ENCODE results near the gene MYZAP.

Gene MYZAP, protein sequence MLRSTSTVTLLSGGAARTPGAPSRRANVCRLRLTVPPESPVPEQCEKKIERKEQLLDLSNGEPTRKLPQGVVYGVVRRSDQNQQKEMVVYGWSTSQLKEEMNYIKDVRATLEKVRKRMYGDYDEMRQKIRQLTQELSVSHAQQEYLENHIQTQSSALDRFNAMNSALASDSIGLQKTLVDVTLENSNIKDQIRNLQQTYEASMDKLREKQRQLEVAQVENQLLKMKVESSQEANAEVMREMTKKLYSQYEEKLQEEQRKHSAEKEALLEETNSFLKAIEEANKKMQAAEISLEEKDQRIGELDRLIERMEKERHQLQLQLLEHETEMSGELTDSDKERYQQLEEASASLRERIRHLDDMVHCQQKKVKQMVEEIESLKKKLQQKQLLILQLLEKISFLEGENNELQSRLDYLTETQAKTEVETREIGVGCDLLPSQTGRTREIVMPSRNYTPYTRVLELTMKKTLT

DNA sequence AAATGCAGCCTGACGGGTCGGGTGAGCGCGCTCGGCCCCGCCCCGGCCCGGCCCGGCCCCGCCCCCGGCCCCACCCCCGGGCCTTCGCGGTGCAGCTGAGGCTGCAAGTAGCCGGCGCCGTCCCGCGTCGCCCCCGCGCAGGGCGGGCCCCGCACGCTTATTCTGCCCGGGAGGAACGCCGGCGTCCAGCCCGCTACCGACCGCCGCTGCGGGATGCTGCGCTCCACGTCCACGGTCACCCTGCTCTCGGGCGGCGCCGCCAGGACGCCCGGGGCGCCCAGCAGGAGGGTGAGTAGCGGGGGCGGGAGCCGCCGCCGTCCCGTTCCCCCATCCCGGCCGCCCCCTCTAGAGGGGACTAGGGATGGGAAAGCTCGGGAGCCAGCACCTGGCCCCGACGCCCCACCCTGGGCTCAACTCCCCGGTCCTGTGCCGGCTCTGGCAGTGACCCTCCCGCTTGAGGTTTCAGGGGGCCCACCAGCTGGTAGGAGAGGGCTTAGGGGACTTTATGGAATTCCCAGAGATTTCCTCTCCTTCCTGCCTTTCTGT lies at the start of gene MYZAP:
Gene MYZAP (plus strand): TSS at position 83 of the 546 bp plus-strand sequence. CDS start 131 bp downstream, at position 214.
- Histone ChIP-seq H3K36me3 (ENCODE audit: insufficient read depth, low read length) (no peaks in the 10 kb centered on the region), H3K4me1 (ENCODE audit: insufficient read depth, low read length) (peaks cover 35% of the 10 kb centered on the region), H3K27me3 (ENCODE audit: control insufficient read depth in 1 of 2, insufficient read depth in 2 of 2, low read length in 2 of 2) (peaks cover 0 to 5% of the 10 kb centered on the region in 2 donors), H3K4me3 (ENCODE audit: low read depth in 1 of 2, low read length in 2 of 2) (peak within 1 kb of the TSS in 1 of 2 donors; percentile 42), H3K9me3 (ENCODE audit: low read length) (no peaks in the 10 kb centered on the region), H3K9ac (ENCODE audit: low read length) (no peak within 1 kb of the TSS), H3K27ac (ENCODE audit: low read depth, low read length) (peak within 1 kb of the TSS; percentile 49)

- Histone ChIP-seq H3K36me3 (ENCODE audit: insufficient read depth, low read length) (no peaks in the 10 kb centered on the region), H3K27ac (ENCODE audit: low read depth, low read length) (no peak overlapping the region), H3K27me3 (ENCODE audit: control insufficient read depth in 1 of 2, insufficient read depth in 2 of 2, low read length in 2 of 2) (no peaks in the 10 kb centered on the region), H3K4me1 (ENCODE audit: insufficient read depth, low read length) (no peaks in the 10 kb centered on the region), H3K9ac (ENCODE audit: low read length) (no peak overlapping the region), H3K9me3 (ENCODE audit: low read length) (no peaks in the 10 kb centered on the region), H3K4me3 (ENCODE audit: low read depth in 1 of 2, low read length in 2 of 2) (no peak overlapping the region)
Measured at GRCh38 chr15:57542505-57542817, 49.2 kb upstream of the MYZAP start.

DNA sequence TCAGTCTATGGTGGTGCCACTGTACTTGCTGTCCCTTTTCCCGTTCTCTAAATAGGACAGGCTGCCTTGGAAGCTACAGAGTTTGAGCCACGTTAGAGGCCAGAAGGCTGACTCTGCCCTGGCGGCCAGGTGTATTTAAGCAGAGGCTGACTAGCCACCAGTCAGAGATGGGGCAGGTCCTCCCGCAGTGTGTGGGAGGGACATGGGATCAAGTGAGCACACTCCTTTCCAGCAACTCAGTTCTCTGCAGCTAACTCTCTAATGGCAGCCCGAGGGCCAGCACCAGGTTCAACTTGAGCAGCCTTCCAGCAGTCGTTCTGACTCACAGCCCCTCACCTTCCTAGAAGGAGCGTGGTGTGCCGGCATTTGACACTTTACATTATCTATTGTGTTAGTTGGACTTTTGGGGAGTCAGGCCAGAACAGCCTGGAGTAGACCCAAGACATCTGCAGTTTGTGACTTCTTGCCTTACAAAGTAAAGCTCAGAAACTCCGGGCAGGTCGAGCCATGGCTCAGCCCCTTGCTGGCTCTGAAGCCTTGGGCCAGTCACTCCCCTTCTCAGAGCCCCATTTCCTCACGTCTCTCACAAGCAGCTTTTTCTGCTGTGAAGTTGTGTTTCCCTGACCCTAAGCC lies 46.7 kb upstream of the MYZAP start:
- Histone ChIP-seq H3K4me3 (ENCODE audit: low read depth in 1 of 2, low read length in 2 of 2) (no peak overlapping the region), H3K36me3 (ENCODE audit: insufficient read depth, low read length) (no peaks in the 10 kb centered on the region), H3K9ac (ENCODE audit: low read length) (no peak overlapping the region), H3K9me3 (ENCODE audit: low read length) (no peaks in the 10 kb centered on the region), H3K4me1 (ENCODE audit: insufficient read depth, low read length) (no peaks in the 10 kb centered on the region), H3K27me3 (ENCODE audit: control insufficient read depth in 1 of 2, insufficient read depth in 2 of 2, low read length in 2 of 2) (no peaks in the 10 kb centered on the region), H3K27ac (ENCODE audit: low read depth, low read length) (no peak overlapping the region)

- no peak overlapping the region for H3K9ac ChIP-seq (ENCODE audit: low read length)
- no peaks in the 10 kb centered on the region for H3K4me1 ChIP-seq (ENCODE audit: insufficient read depth, low read length)
- no peaks in the 10 kb centered on the region for H3K36me3 ChIP-seq (ENCODE audit: insufficient read depth, low read length)
- no peak overlapping the region for H3K27ac ChIP-seq (ENCODE audit: low read depth, low read length)
- no peaks in the 10 kb centered on the region for H3K9me3 ChIP-seq (ENCODE audit: low read length)
- H3K27me3 ChIP-seq (ENCODE audit: control insufficient read depth in 1 of 2, insufficient read depth in 2 of 2, low read length in 2 of 2): no peaks in the 10 kb centered on the region
- H3K4me3 ChIP-seq (ENCODE audit: low read depth in 1 of 2, low read length in 2 of 2): no peak overlapping the region
Measured at GRCh38 chr15:57545995-57546394, 45.7 kb upstream of the MYZAP start.

DNA sequence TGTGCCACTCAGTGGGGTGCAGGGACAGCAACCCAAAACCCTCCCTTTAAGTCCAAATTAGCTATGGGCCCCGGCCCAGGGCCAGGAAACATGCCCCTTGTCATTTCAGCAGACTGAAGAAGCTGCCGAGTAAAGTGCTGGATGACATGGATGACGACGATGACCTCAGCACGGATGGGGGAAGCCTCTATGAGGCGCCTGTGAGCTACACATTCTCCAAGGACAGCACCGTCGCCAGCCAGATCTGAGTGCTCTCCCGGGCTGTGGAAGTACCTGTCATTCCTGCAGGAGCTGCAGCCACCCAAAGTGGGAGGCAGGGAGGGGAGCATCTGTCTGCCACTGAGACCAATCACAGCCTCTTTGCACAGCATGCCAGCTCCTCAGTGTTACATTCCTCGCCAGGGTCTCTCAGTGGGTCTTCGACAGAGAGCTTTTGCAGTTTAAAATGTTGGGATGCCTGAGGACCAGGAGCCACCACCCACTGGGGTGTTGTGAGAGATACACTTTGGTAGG lies 44.4 kb upstream of the MYZAP start:
- no peak overlapping the region for H3K4me3 ChIP-seq (ENCODE audit: low read depth in 1 of 2, low read length in 2 of 2)
- no peak overlapping the region for H3K9ac ChIP-seq (ENCODE audit: low read length)
- H3K27ac ChIP-seq (ENCODE audit: low read depth, low read length): no peak overlapping the region
- no peaks in the 10 kb centered on the region for H3K4me1 ChIP-seq (ENCODE audit: insufficient read depth, low read length)
- H3K9me3 ChIP-seq (ENCODE audit: low read length): no peaks in the 10 kb centered on the region
- no peaks in the 10 kb centered on the region for H3K27me3 ChIP-seq (ENCODE audit: control insufficient read depth in 1 of 2, insufficient read depth in 2 of 2, low read length in 2 of 2)
- H3K36me3 ChIP-seq (ENCODE audit: insufficient read depth, low read length): no peaks in the 10 kb centered on the region

- Histone ChIP-seq H3K36me3 (ENCODE audit: insufficient read depth, low read length) (no peaks in the 10 kb centered on the region), H3K4me1 (ENCODE audit: insufficient read depth, low read length) (no peaks in the 10 kb centered on the region), H3K4me3 (ENCODE audit: low read depth in 1 of 2, low read length in 2 of 2) (no peak overlapping the region), H3K27me3 (ENCODE audit: control insufficient read depth in 1 of 2, insufficient read depth in 2 of 2, low read length in 2 of 2) (no peaks in the 10 kb centered on the region), H3K9me3 (ENCODE audit: low read length) (no peaks in the 10 kb centered on the region), H3K9ac (ENCODE audit: low read length) (no peak overlapping the region), H3K27ac (ENCODE audit: low read depth, low read length) (no peak overlapping the region)
Measured at GRCh38 chr15:57548351-57548750, 43.4 kb upstream of the MYZAP start.

DNA sequence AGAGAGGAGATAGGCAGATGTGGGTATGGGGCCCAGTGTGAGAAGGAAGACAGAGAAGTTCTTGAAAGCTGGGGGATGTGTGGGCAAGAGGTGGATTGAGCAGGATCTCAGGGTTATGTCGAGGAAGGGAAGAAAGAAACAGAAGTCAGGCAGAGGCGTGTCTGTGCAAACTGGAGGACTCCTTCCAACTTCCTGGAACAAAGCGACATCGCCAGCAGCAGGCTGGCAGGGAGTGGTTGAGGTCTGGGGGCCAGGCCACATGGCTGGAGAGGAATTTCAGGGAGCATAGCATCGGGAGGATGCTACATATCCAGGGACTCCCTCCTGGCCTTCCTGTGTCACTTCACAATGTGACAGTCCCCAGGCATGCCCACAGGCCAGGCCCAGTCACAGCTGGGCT lies 42.9 kb upstream of the MYZAP start:
- no peak overlapping the region for H3K9ac ChIP-seq (ENCODE audit: low read length)
- H3K27me3 ChIP-seq (ENCODE audit: control insufficient read depth in 1 of 2, insufficient read depth in 2 of 2, low read length in 2 of 2): no peaks in the 10 kb centered on the region
- H3K27ac ChIP-seq (ENCODE audit: low read depth, low read length): no peak overlapping the region
- no peaks in the 10 kb centered on the region for H3K9me3 ChIP-seq (ENCODE audit: low read length)
- no peaks in the 10 kb centered on the region for H3K4me1 ChIP-seq (ENCODE audit: insufficient read depth, low read length)
- H3K4me3 ChIP-seq (ENCODE audit: low read depth in 1 of 2, low read length in 2 of 2): no peak overlapping the region
- H3K36me3 ChIP-seq (ENCODE audit: insufficient read depth, low read length): no peaks in the 10 kb centered on the region

DNA sequence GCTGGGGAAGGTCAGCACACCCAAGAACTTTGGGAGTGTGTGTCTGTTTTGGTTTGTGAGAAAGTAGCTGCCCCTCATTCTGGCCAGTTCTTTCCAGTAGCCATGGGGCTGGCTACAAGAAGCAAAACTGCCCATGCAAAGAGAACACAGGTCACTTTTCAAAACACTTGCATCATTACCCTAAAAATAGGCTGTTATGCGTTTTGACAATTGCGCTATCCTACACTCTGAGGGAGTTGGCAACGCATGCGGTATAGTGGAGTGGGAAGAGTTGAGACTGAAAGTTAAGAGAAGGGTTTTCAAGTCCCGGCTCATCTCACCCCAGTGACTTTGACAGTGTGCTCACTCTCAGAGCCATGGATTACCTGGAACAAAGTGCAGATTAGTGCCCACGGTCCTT lies 41.8 kb upstream of the MYZAP start:
- no peaks in the 10 kb centered on the region for H3K36me3 ChIP-seq (ENCODE audit: insufficient read depth, low read length)
- H3K27me3 ChIP-seq (ENCODE audit: control insufficient read depth in 1 of 2, insufficient read depth in 2 of 2, low read length in 2 of 2): no peaks in the 10 kb centered on the region
- H3K4me1 ChIP-seq (ENCODE audit: insufficient read depth, low read length): no peaks in the 10 kb centered on the region
- no peak overlapping the region for H3K9ac ChIP-seq (ENCODE audit: low read length)
- H3K4me3 ChIP-seq (ENCODE audit: low read depth in 1 of 2, low read length in 2 of 2): no peak overlapping the region
- H3K27ac ChIP-seq (ENCODE audit: low read depth, low read length): no peak overlapping the region
- no peaks in the 10 kb centered on the region for H3K9me3 ChIP-seq (ENCODE audit: low read length)

GRCh38 chr15:57550640-57551039 lies 41.1 kb upstream of the MYZAP start:
- Histone ChIP-seq H3K27ac (ENCODE audit: low read depth, low read length) (no peak overlapping the region), H3K27me3 (ENCODE audit: control insufficient read depth in 1 of 2, insufficient read depth in 2 of 2, low read length in 2 of 2) (no peaks in the 10 kb centered on the region), H3K4me3 (ENCODE audit: low read depth in 1 of 2, low read length in 2 of 2) (no peak overlapping the region), H3K36me3 (ENCODE audit: insufficient read depth, low read length) (no peaks in the 10 kb centered on the region), H3K4me1 (ENCODE audit: insufficient read depth, low read length) (no peaks in the 10 kb centered on the region), H3K9ac (ENCODE audit: low read length) (no peak overlapping the region), H3K9me3 (ENCODE audit: low read length) (no peaks in the 10 kb centered on the region)

GRCh38 chr15:57551715-57552677 lies 39.7 kb upstream of the MYZAP start:
- no peaks in the 10 kb centered on the region for H3K27me3 ChIP-seq (ENCODE audit: control insufficient read depth in 1 of 2, insufficient read depth in 2 of 2, low read length in 2 of 2)
- H3K27ac ChIP-seq (ENCODE audit: low read depth, low read length): no peak overlapping the region
- no peak overlapping the region for H3K4me3 ChIP-seq (ENCODE audit: low read depth in 1 of 2, low read length in 2 of 2)
- H3K9ac ChIP-seq (ENCODE audit: low read length): no peak overlapping the region
- H3K4me1 ChIP-seq (ENCODE audit: insufficient read depth, low read length): no peaks in the 10 kb centered on the region
- no peaks in the 10 kb centered on the region for H3K9me3 ChIP-seq (ENCODE audit: low read length)
- H3K36me3 ChIP-seq (ENCODE audit: insufficient read depth, low read length): no peaks in the 10 kb centered on the region
